HG02884 (cell line): Measurements from ENCODE around the gene PAX5.

ENCODE experiments used
- ATAC-seq: cut with Tn5 transposase; IDR thresholded peaks from one replicate; pipeline ENCODE4 v1.9.1; 2021; ENCODE audit warnings: mild to moderate bottlenecking, moderate library complexity; ENCODE audit not compliant: unreplicated experiment

Gene PAX5

DNA sequence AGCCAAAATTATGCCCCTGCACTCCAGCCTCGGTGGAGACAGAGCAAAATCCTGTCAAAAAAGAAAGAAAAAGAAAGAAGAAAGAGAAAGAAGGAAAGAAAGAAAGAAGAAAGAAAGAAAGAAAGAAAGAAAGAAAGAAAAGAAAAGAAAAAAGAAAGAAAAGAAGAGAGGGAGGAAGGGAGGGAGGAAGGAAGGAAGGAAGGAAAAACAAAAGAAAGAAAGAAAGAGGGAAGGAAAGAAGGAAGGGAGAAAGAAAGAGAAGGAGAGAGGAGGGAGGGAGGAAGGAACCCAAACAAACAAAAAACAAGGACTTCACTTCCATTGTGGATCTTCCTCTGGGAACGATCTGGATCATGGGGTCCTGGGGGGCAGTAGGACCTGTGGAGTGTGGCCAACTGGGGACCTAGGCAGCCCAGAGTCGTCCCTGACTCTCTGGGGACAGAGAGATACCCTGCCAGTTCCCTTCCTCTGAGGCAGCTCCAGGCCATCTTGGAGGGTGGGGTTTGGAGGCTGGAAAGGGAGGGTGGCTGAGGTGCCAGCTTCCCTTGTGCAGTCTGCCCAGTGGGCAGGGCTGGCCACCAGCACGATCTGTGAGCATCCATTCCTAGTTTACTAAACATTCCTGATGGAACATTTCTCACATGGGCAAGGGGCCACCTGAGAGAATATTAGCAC lies 216.8 kb downstream of the PAX5 start:
- ATAC-seq = no peak

DNA sequence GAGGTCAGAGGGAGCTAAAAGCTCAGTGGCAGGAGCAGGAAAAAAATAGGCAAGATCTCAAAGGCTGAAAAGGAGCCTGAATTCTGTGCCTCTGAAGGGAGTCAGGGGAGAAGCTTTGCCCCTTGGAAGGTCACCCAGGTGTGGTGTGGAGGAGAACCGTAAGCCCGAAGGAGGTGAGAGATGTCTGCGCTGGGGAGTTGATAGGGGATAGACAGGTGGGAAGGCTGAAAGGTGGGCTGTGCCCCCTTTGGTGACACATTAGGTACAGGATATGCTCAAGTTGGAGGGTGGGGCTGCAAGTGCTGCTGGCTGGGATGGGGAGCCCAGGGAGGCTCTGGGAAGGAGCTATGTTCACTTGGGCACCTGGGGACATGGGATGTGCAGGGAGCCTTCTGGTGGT lies 217.7 kb downstream of the PAX5 start:
- no peak for ATAC-seq

DNA sequence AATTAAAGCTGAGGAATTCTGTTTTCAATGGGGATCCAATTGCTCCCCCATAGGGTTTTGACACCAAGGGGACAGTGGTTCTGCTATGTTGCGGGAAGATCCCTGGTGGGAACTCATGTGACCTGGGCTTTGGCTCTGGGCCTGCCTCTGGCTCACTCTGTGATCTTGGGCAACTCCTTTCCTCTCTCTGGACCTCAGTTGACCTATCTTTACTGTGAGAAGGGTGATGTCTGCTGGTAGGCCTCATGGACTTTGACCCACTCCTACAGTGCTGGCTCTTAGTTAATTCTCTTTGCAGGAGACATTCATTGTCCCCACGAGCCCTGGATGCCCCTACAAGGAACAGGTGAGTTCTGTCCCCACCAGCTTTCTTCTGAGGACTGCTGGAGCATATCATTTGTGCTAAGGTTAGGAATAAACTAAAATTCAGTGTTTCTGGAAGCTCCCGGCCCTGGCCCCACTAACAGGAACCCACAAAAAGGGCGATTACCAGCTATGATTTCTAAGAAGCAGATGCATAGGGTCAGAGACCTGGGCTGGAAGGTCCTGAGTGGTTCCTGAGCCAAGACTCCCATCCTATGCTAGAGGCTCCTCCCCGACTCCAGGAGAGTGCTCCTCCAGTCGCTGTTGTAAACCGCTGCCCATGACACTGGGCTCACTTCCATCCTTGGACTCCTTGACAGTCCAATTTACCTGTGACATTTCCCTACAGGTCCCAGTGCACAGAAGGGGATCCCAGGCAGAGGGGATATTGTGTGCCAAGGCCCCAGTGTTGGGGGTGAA lies 218.3 kb downstream of the PAX5 start:
- ATAC-seq = no peak

DNA sequence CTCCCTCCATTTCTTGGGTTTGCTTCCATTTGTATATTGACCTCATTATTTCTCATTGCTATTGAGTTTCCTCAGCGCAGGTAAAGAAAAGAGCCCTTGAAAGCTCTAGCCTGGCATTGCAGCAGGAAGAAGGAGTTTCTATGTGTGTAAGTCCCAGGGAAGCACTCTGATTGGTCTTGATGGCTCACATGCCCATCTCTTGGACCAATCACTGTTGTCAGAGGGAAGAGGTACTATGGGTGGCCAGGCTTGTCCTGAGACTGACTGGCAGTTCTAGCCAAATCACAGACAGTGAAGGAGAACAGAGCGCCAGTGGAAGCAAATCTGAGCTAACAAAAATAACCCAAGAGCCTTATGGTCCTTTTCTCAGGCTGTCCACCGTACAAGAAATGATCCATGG lies 219.0 kb downstream of the PAX5 start:
- no peak for ATAC-seq

DNA sequence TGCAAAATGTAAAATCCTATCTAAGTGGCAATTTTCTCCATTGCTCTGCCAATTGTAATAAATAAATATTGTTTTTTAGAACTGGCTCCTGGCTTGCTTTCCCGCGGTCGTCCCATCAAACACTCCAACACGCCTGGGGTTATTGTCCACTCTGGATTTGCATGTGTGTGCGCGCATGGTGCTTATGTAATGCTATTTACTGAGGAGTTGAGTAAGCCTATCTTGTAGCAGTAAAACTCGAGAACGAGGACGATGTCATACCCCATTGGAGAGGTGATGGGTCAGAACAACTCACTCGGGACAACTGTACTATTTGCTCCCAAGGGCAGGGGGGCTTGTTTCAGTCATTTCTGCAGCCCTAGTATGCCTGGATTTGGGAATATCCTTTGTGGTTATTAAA lies 220.9 kb downstream of the PAX5 start:
- ATAC-seq = no peak

DNA sequence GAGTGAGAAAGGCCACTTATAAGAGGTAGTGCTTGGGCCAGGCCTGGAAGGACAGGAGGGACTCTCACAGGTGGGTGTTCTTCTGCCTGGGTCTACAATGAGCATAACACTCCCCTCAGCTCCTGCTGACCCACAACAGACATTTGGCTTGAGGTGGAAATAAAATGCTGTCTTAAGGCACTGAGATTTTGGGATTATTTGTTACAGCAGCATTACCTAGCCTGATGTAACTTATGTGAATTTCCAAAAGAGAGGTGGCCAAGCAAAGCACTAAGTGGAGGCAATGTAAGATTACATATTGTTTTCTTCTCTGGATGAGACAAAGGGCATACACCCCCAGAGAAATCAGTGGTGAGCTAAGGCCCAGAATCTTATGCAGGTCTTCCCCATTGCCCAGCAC lies 221.5 kb downstream of the PAX5 start:
- no peak for ATAC-seq

DNA sequence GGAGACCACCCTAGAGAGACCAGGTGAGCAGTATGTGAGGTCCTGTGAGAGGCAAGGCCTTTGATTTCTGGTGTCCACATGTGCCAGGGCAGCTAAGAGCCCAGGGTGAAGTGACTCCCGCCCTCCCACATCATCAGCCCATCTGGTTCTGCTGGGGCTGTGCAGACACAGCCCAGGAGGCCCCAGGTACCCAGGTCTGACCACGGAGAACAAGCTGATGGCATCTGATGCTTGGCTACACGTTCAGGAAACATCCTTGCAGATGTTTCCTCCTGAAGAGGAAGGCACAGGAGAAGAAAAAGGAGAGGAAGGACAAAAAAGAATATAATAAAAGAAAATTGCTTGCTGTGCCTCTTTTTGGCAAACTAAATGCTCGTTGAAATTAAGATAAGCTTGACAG lies 225.8 kb downstream of the PAX5 start:
- no peak for ATAC-seq

DNA sequence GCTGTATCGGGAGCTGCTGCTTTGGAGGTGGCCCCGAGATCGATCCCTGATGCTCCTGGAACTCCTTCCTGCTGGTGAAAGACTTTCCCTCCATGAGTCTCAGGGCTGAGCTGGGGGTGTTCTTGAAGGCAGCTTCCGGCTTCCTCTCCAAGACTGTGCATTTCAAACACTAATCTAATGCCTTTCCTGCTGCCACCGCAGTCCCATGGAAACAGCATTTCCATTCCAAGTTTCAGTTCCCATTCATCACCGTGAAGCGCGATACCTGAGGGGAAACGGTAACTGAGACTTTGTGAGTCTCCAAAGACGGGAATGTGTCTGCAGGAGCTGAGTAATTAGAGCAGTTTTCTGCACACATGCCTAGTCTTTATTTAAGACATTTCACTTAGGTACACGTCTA lies 230.1 kb downstream of the PAX5 start:
- no peak for ATAC-seq

DNA sequence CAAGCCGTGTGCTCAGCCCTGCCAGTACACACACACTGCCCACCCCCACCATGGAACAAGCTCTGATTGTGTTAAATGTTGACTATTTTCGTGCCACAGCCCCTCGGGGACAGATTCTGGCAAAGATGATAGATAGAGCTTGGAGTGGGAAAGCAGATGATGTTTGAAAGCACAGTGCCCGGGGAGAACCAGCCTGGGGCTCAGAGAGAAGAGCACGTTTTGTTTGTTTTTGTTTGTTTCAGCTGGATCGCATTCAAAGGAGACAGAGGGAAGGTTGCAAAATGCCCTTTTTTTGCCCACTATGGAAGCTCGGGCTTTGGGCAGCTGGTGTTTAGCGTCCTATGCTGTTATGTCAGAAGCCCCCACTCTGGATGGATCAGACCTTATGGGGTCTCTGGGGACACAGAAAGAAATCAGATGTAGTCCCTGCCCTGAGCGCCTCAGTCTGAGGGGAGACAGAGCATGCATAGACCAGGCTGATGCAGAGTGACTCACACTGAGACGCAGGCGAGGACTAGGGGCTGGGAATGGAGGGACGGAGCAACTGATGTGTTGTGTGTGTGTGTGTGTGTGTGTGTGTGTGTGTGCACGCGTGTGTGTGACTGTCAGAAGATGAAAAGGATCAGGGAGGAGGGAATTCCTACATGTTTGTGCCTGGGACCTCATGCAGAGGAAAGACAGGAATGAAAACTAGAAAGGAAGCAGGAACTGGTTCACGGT lies 231.7 kb downstream of the PAX5 start:
- no peak for ATAC-seq

DNA sequence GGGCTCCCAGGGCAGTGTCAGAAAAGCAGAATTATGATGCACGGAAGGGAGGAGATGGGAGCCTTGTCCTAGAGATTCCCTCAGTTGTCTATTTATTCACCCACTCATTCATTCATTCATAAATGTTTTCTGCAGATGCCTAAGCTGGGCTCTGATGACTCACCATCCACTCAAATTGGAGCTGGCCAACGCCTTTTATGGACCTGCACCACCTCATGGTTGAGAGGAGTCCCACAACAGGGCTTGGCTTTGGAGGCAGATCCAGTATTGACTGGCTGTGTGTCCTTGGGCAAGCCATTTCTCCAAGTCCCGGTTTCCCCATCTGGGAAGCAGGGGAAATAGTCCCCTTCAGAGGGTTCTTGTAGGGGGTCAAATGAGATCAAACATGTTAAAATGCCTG lies 233.6 kb downstream of the PAX5 start:
- ATAC-seq = no peak

DNA sequence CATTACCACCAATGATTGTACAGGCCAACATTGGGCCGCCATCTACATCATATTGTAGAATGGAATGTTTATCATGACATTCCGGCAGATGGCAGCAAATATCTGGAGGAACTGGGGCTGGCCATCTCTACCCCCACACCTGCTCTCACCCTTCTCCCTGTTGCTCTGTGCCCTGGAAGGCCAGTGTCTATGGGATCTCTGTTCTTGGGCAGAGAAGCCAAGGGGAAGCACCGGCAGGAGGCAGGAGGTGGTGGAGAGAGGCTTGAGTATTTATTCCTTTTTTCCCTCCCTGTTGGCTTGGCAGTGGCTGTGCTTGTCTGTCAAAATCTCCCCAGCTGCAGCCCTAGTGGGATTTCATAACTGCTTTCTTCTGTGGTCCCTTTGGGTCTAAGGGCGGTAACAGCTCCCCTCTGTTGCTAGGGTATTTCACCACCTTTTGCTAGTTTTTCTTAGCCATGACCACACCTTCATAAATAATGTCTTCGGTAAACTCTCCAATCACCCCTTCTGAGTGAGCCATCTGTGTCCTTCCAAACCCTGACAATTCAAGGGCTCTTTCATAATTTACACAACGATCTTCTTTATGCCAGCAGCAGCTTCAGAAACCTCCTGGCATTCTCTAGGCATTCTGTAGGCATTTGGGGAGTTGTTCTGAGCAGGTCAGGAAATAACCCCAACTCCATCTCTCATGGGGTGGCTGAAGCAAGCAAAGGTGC lies 235.6 kb downstream of the PAX5 start:
- no peak for ATAC-seq

DNA sequence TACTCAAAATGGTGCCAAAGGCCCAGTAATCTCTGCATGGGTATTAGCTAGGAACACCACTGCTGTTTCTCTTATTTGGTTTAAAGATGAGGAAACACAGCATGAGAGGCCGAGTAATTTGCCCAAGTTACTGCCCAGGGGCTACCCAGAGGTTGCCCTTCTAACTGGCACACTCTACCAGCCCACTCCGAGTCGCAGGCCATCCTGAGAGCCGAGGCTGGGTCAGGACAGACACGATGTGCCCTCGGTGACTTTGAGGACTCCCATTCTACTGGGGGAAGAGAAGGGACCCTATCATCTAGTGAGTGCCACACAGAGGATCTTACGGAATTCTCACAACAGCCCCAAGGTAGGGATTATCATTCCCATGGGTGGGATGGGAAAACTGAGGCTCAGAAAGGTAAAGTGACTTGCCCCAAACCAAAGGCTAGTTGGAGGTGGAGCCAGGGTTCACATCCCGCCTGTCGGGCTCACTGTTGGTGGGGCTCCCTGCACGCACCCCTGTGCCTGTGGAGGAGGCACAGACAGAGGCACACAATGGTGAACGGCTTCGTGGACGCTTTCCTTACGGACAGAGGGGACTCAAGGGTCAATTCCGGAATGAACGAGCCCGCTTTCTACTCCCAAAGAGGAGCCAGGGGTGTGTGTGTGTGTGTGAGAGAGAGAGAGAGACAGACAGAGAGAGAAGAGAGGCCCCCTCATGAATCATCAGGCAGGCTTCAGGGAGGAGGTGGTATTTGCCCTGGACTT lies 236.4 kb downstream of the PAX5 start:
- ATAC-seq = no peak

DNA sequence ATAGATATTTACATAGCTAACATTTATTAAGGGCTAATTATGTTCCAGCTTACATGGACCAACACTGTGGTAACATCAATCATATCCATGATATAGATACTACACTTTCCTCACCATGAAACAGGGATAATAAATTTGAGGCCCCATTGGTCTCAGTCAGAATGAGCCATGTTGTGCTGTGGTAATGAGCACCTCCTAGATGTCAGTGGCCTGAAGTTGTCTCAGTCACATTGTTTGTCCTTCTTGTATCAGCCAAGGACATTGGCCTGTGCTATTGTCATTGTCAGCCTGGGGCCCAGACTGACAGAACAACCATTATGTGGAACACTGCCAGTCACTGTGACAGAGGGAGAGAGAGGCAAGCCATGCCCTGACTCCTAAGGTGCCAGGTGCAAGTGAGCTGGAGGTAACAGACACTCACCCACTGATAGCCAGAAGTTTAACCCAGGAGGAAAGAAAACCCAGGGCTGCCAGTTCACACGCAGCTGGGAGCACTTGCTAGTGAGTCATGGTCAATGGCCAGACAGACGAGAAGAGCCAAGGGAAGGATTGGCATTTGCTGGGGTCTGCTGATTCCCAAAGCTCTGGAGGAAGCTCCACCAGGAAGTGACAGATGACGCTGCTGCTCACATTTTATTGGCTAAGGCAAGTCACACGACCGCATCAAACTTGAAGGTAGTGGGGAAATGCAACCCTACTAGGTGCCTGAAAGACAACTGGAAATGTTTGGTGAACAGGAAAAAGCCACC lies 237.2 kb downstream of the PAX5 start:
- no peak for ATAC-seq

DNA sequence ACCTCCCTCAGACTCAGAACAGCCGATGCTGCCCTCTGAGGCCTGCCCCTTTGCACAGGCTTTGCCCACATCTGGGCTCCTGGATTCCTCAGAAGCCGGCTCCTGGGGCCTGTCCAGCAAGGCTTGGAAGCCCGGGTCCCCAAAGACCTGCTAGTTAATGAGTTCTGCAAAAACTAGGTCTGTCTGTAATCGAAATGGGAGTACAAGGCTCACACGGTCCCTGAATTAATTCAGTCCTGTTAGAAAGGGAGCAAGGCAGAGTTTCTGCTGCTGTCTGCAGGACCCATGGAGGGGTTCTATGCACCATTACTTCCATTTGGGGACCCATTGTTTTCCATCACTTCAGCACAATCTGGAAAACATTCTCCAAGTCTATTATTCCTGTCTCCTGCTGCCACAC lies 239.6 kb downstream of the PAX5 start:
- ATAC-seq = no peak

DNA sequence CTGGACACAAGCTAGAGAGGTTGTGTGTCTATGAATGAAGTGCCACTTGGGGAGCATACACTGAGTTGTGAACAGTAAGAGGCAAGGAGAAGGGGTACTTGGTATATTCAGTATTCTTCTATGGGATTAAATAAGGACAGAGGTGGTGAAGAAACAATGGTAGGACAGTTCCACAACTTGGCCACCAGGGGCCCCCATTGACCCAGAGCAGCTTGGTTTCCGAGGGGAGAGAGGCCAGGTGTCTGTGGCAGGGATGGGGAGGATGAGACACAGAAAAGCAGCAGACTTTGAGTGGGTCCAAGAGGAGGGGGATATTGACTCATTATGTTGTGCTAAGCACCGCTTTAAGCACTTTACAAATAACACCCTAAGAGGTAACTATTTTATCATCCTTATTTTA lies 240.8 kb downstream of the PAX5 start:
- ATAC-seq = no peak

DNA sequence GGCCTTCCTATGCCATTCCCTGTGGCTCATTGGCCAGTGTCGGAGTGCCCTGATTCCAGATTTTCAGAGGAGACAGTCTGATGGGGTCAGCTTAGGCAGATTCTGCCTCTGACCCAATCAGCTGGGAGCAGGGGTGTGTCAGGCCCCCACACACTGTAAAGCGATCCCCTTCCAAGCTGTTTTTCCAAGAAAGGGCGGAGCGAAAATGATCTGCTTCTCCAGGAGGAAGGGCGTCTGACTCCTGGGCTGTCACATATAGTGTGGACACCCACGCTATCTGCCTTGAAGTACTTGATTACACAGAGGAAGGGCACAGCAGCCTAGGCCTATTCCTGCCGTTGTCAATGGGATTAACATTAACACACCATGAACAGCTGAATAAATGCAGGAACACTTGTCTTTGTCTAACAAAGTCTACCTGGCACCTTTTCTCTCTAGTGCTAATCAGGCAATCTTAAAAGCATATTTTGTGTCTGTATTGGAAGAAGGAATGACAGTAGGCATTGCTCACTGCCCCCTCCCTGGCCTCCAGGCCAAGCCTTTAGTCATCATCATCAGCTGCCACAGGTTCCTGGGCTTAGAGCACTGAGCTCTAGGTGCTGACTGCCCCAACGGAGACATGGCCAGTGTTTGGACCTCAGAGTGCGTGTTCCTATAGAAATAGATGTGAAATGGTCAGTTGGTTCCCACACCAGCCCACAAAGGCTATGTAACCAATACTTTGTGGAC lies 242.7 kb downstream of the PAX5 start:
- no peak for ATAC-seq

DNA sequence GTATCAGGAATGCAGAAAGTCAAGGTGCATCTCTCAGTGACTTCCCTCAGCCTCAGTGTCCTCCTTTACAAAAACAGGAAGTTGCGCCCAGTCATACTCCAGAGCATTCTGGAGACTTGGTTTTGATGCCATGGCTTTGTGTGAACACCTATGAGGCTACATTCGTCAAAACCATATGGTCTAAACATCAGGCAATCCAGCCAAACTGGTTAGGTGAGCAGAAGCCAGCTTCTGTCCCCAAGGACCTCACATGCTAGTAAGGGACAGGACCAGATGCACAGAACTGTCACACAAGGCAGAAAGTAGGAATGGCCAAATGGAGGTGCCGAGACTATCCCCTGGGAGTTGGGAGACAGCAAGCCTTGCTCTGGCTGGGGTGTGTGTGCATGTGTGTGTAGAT lies 244.2 kb downstream of the PAX5 start:
- ATAC-seq = no peak

DNA sequence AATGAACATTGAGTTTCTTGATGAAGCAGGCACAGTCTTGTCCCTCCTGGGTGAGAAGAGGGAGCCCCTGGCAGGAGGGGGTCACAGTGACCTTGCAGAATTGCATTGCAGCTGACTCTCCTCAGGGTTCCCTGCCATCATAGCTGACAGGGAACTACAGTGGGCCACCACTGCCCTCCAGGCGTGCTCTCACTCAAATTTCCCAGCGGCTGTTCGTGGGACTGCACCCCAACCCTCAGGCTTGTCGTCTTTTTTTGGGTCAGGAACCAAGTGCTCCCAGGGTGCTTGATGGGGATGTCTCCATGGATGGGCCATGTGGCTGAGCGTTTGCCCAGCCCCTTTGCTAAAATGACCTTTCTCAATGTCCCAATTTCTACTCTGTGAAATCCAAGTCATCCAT lies 245.5 kb downstream of the PAX5 start:
- ATAC-seq = no peak

DNA sequence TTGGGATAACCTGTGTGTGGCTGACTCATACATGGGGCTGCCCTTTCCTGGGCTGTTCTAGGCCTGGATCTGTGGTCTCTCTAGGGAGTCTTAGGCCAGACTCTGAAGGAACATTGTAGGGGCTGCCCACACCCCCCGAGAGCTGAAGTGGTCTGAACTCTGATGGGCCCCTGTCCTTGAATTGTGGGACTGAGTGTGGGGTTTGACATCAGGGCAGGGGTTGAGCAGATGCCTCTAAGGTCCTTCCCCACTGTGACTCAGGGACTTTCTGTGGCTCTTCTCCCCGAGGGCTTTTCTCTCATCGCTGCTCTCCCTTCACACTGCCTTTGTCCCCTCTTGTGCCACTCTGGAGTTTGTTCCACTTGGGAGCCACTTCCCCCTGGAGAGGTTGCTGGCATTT lies 246.4 kb downstream of the PAX5 start:
- no peak for ATAC-seq
